Measurements from ENCODE around the gene DEFB132. TPM values are rescaled to one million over a fixed set of nuclear protein-coding genes. Genes with fewer than 3 reads are reported as not detected.

DEFB132 gene
- total and polyA plus RNA-seq, 2 of the 8 experiments (the other 6 are each of a cell fraction or from before 2014, with no cell fraction given), result not detected

- no peak overlapping the region for H4K8ac ChIP-seq (ENCODE audit: extremely low read depth, insufficient read depth, low read length)
- no peak for TF ChIP-seq KDM5A (IDR thresholded peaks at IDR 0.05; ENCODE audit: low read length)
These were observed 48.2 kb downstream of the DEFB132 start for GRCh38 chr20:305745-306144.

More at GRCh38 chr20:305745-306144, 48.2 kb downstream of the DEFB132 start:
- Histone ChIP-seq H2BK12ac (ENCODE audit: low read depth, low read length) (no peak overlapping the region; the same call in 1 of the 2 replicates), H2BK15ac (ENCODE audit: low read length) (no peak overlapping the region), H3K23me2 (ENCODE audit: low read depth, low read length) (peaks cover 7% of the 10 kb centered on the region), H3K4me2 (ENCODE audit: insufficient read depth in 1 of 2, low read depth in 2 of 2, low read length in 2 of 2) (no peak overlapping the region), H3K56ac (replicated peaks; ENCODE audit: insufficient read length, low read depth, low read length) (no peak overlapping the region), H3K4me3 (ENCODE audit: extremely low read depth in 1 of 4, insufficient read depth in 2 of 4, low read depth in 3 of 4, low read length in 4 of 4) (no peak overlapping the region), H2BK20ac (ENCODE audit: low read length) (no peak overlapping the region), H3K79me1 (ENCODE audit: low read depth, low read length) (no peaks in the 10 kb centered on the region; the same call in 1 of the 2 replicates), H3K36me3 (ENCODE audit: control insufficient read depth in 2 of 4, insufficient read depth in 4 of 4, low read length in 3 of 4) (no peaks in the 10 kb centered on the region), H3K9ac (replicated peaks in 1 of 4; ENCODE audit: extremely low read depth in 1 of 4, low read depth in 3 of 4, low read length in 3 of 4) (no peak overlapping the region), H2AK5ac (ENCODE audit: low read depth, low read length) (no peak overlapping the region), H3K79me2 (ENCODE audit: control insufficient read depth in 1 of 2, insufficient read depth in 2 of 2, low read length in 2 of 2) (peaks cover 0 to 2% of the 10 kb centered on the region in 2 experiments; a peak in 2 of 4 replicates), H3K27ac (ENCODE audit: low read depth, low read length) (no peak overlapping the region), H3K14ac (ENCODE audit: insufficient read length) (no peak overlapping the region), H4K91ac (replicated peaks; ENCODE audit: insufficient read length, low read length) (no peak overlapping the region), H3K4ac (replicated peaks; ENCODE audit: insufficient read length, low read depth, low read length) (no peak overlapping the region), H3K4me1 (replicated peaks in 1 of 4; ENCODE audit: control insufficient read depth in 3 of 4, insufficient read depth in 4 of 4, low read length in 3 of 4) (peaks cover 19 to 28% (median 21%) of the 10 kb centered on the region in 4 experiments), H2BK5ac (ENCODE audit: low read depth, low read length) (no peak overlapping the region), H3K23ac (ENCODE audit: insufficient read length) (no peak overlapping the region), H3K18ac (ENCODE audit: extremely low read depth, low read length) (no peak overlapping the region), H4K20me1 (replicated peaks in 1 of 2; ENCODE audit: control insufficient read depth in 1 of 2, insufficient read depth in 2 of 2, low read length in 2 of 2) (no peaks in the 10 kb centered on the region), H4K5ac (ENCODE audit: insufficient read length, low read depth, low read length) (no peak overlapping the region), H3K9me3 (ENCODE audit: insufficient read depth in 2 of 2, low read depth in 1 of 2, low read length in 1 of 2) (no peaks in the 10 kb centered on the region), H2BK120ac (replicated peaks; ENCODE audit: low read depth, low read length) (no peak overlapping the region), H2AFZ (ENCODE audit: low read length) (no peak overlapping the region), H3K27me3 (replicated peaks in 1 of 4; ENCODE audit: control insufficient read depth in 3 of 4, extremely low read depth in 1 of 4, insufficient read depth in 3 of 4, low read length in 3 of 4) (peaks cover 0 to 2% (median 0%) of the 10 kb centered on the region in 4 experiments; a peak in 1 of 7 replicates)
- FAIRE-seq (no peak), DNase-seq (ENCODE audit: low read depth in 1 of 2, low spot score in 2 of 2) (no peak)
- ChIA-PET CTCF (ENCODE audit: partially characterized antibody) (no interaction called here), POLR2A (ENCODE audit: partially characterized antibody) (interaction anchor here (0.8 kb wide), 1 partner anchor 238 kb away, joined by 3 read pairs; no protein-coding TSS in a partner anchor)
- WGBS, 2 experiments (ENCODE audit: extremely low coverage in 1 of 2, insufficient coverage in 1 of 2, insufficient read length in 1 of 2, insufficient replicate concordance in 2 of 2, low coverage in 1 of 2, low lambda C conversion rate in 2 of 2, missing lambda C conversion rate in 1 of 2), result 84% methylated on average over 11 of the region's 11 CpGs; no CpG with 5 or more reads in 1 of the 2 experiments
